HepG2 (cell line): ENCODE results near the gene CFL1. TPM values are rescaled to one million over a fixed set of nuclear protein-coding genes. Genes with fewer than 3 reads are reported as not detected.
A peak's percentile ranks its signal among the peaks of the same experiment; 100 is the strongest.

Experiments
- ATAC-seq: fragments of 200-7000 bp; cut with Tn5 transposase; 3 replicates; pipeline ENCODE4 v1.9.1; 2020; ENCODE audit warnings: mild to moderate bottlenecking, moderate library complexity
- BruUV-seq: library from RNA; stranded (reverse); fragments of 400-500 nt; replicated peaks from 2 replicates; lab custom pipeline; 2021; lab: Mats Ljungman, UMichigan
- CTCF ChIA-PET: fragments of 300-600 bp; formaldehyde crosslinking; extraction: SDS; loops from one replicate; lab custom pipeline; 2021; ENCODE audit warnings: low total read pairs, inconsistent platforms, low intra/inter-chr PET ratio; lab: Yijun Ruan, JAX
- POLR2A ChIA-PET: fragments of 350-600 bp; sonication (Branson Sonifier 250); formaldehyde crosslinking; loops from one replicate; lab custom pipeline; 2020; ENCODE audit warnings: antibody characterized with exemption, inconsistent platforms; lab: Yijun Ruan, JAX
- DNase-seq: peaks from one replicate; pipeline ENCODE4 v3.0.0-alpha.2; 2015; ENCODE audit warnings: low spot score
- FAIRE-seq: peaks from 3 replicates; lab custom pipeline; 2011; peaks lifted over from hg19 to GRCh38; lab: Jason Lieb, UNC
- H2AFZ ChIP-seq: one replicate; pipeline ENCODE4 v1.6.1; 2011; ENCODE audit warnings: low read length, inconsistent platforms
- H3K27ac ChIP-seq: fragments of 300-600 bp; 3 replicates; pipeline ENCODE4 v1.8.0; 2011; ENCODE audit warnings: mixed run types, mild to moderate bottlenecking, mixed read lengths, low read length, inconsistent platforms; ENCODE audit not compliant: insufficient read depth; ENCODE audit errors: extremely low read length
- H3K27me3 ChIP-seq, 2 experiments: fragments of 200-600 bp in 1 of 2; 2 replicates in 1 of 2; 3 replicates in 1 of 2; pipeline versions ENCODE4 v1.6.0 to v1.8.0; 2011; ENCODE audit warnings: low read length in 2 of 2, mild to moderate bottlenecking in 2 of 2, moderate library complexity in 2 of 2, inconsistent platforms in 1 of 2; ENCODE audit not compliant: insufficient read depth in 2 of 2, control insufficient read depth in 1 of 2
- H3K36me3 ChIP-seq, 2 experiments: fragments of 200-600 bp in 1 of 2; replicated peaks in 1 of 2; 2 replicates in 1 of 2; 3 replicates in 1 of 2; pipeline versions ENCODE4 v1.5.1 to v1.8.0; 2011; ENCODE audit warnings: low read length in 2 of 2, inconsistent platforms in 1 of 2; ENCODE audit not compliant: insufficient read depth in 2 of 2, control insufficient read depth in 1 of 2
- H3K4me1 ChIP-seq: 2 replicates; pipeline ENCODE4 v1.5.1; 2012; ENCODE audit warnings: low read length, inconsistent platforms; ENCODE audit not compliant: insufficient read depth
- H3K4me2 ChIP-seq: 2 replicates; pipeline ENCODE4 v1.6.0; 2011; ENCODE audit warnings: low read depth, low read length, inconsistent platforms
- H3K4me3 ChIP-seq, 3 experiments: fragments of 200-600 bp in 1 of 3; sonication (generic), shearing (Covaris generic) in 1 of 3; replicated peaks in 1 of 3; 2 replicates each; pipeline ENCODE4 v1.5.1; 2011 to 2016; ENCODE audit warnings: low read length in 3 of 3, inconsistent platforms in 2 of 3, low read depth in 2 of 3, mild to moderate bottlenecking in 2 of 3, control low read depth in 1 of 3, mixed read lengths in 1 of 3; ENCODE audit not compliant: insufficient read depth in 1 of 3
- H3K79me2 ChIP-seq: one replicate; pipeline ENCODE4 v1.6.1; 2011; ENCODE audit warnings: low read length, inconsistent platforms; ENCODE audit not compliant: insufficient read depth
- H3K9ac ChIP-seq: 2 replicates; pipeline ENCODE4 v1.6.0; 2011; ENCODE audit warnings: mild to moderate bottlenecking, low read depth, low read length, inconsistent platforms; ENCODE audit not compliant: insufficient read depth
- H3K9me3 ChIP-seq: 2 replicates; pipeline ENCODE4 v1.5.1; 2012; ENCODE audit warnings: mild to moderate bottlenecking, low read length
- H4K20me1 ChIP-seq: 2 replicates; pipeline ENCODE4 v1.6.0; 2011; ENCODE audit warnings: inconsistent platforms, mild to moderate bottlenecking, low read length, moderate library complexity; ENCODE audit not compliant: insufficient read depth
- AGO1 ChIP-seq: fragments of 200-400 bp; formaldehyde crosslinking; IDR thresholded peaks from 2 replicates; pipeline ENCODE4 v1.6.1; 2017; ENCODE audit warnings: mild to moderate bottlenecking, low read depth, low read length, moderate library complexity; ENCODE audit not compliant: poor library complexity, severe bottlenecking
- AGO2 ChIP-seq: fragments of 200-400 bp; formaldehyde crosslinking; optimal IDR thresholded peaks from 2 replicates; pipeline ENCODE3; 2017; ENCODE audit warnings: mild to moderate bottlenecking, low read depth, low read length, moderate library complexity
- CTCF ChIP-seq: sonication (generic); formaldehyde crosslinking; IDR thresholded peaks from 2 replicates; pipeline ENCODE4 v1.5.0; 2020; ENCODE audit warnings: mild to moderate bottlenecking, missing genetic modification reagents, moderate library complexity
- HMGA1 ChIP-seq: sonication (generic); formaldehyde crosslinking; conservative IDR thresholded peaks from 2 replicates; pipeline ENCODE4 v1.4.0; 2020; ENCODE audit warnings: missing genetic modification reagents
- NFKB2 ChIP-seq: sonication (generic); formaldehyde crosslinking; IDR thresholded peaks from 2 replicates; pipeline ENCODE4 v1.4.0; 2020; ENCODE audit warnings: missing genetic modification reagents, borderline replicate concordance
- NR2C2 ChIP-seq: sonication (generic); formaldehyde crosslinking; IDR thresholded peaks from 2 replicates; pipeline ENCODE4 v1.4.0; 2020; ENCODE audit warnings: missing genetic modification reagents, mild to moderate bottlenecking, moderate library complexity, borderline replicate concordance
- PAXIP1 ChIP-seq: sonication (generic); formaldehyde crosslinking; conservative IDR thresholded peaks from 2 replicates; pipeline ENCODE4 v1.4.0; 2020; ENCODE audit warnings: mild to moderate bottlenecking, missing genetic modification reagents, moderate library complexity
- TCF12 ChIP-seq, 2 experiments: fragments of 450-650 bp in 1 of 2; sonication (generic) in 1 of 2; formaldehyde crosslinking in 1 of 2; IDR thresholded peaks; 2 replicates each; pipeline versions ENCODE4 v1.6.1 to v1.8.0; 2017 to 2022; ENCODE audit warnings: antibody characterized with exemption in 1 of 2, mild to moderate bottlenecking in 1 of 2, missing genetic modification reagents in 1 of 2, moderate library complexity in 1 of 2
- U2AF2 ChIP-seq: fragments of 200-400 bp; formaldehyde crosslinking; IDR thresholded peaks from 2 replicates; pipeline ENCODE4 v1.6.1; 2017; ENCODE audit warnings: low read depth, mild to moderate bottlenecking, low read length
- ZBTB25 ChIP-seq: IDR thresholded peaks from 2 replicates; pipeline ENCODE4 v1.6.1; 2018; ENCODE audit warnings: missing genetic modification reagents
- ZBTB38 ChIP-seq: sonication (generic); formaldehyde crosslinking; IDR thresholded peaks from 2 replicates; pipeline ENCODE4 v1.5.1; 2020; ENCODE audit warnings: mild to moderate bottlenecking, missing genetic modification reagents
- ZNF235 ChIP-seq: sonication (generic); formaldehyde crosslinking; IDR thresholded peaks from 2 replicates; pipeline ENCODE4 v1.8.1; 2023; ENCODE audit warnings: mild to moderate bottlenecking, missing genetic modification reagents, borderline replicate concordance
- ZNF816 ChIP-seq: sonication (generic); formaldehyde crosslinking; IDR thresholded peaks from 2 replicates; pipeline ENCODE4 v1.8.0; 2022; ENCODE audit warnings: missing genetic modification reagents, mild to moderate bottlenecking, borderline replicate concordance
- WGBS: methylation state at CpG from one replicate; pipeline ENCODE4 v1.1.6; 2017; ENCODE audit warnings: low lambda C conversion rate; 5-methylcytosine and 5-hydroxymethylcytosine counted together
- in situ Hi-C: cut with HindIII; loops from 2 replicates; pipeline ENCODE4 v1.10.0; 2017; ENCODE audit warnings: low pct_unique_long_range_greater_than_20kb; ENCODE audit not compliant: extremely low pct_ligation_motif_present
- intact Hi-C: fragments of 100-400 bp; cut with micrococcal nuclease; formaldehyde crosslinking; loops from one replicate; pipeline ENCODE4 v1.10.0; 2022; ENCODE audit not compliant: unreplicated experiment
- polyA plus RNA-seq, 8 experiments: library from polyadenylated mRNA; depleted of rRNA in 3 of 8; stranded (reverse) in 7 of 8; unstranded in 1 of 8; fragments of >200 nt; fragmentation: Illumina TruSeq in 4 of 8; extraction: Trizol in 4 of 8; gene quantifications; 2 replicates each; pipeline versions ENCODE4 v1.2.1 to v1.2.3, GENCODE V29; 2011 to 2016; ENCODE audit warnings: low read depth in 4 of 8, missing spikeins in 1 of 8, mixed read lengths in 1 of 8; ENCODE audit not compliant: insufficient read depth in 1 of 8
- total RNA-seq, 5 experiments: library from RNA; depleted of rRNA; stranded (reverse); fragments of >200 nt; fragmentation: Illumina TruSeq; extraction: Trizol; gene quantifications; 2 replicates each; pipeline ENCODE4 v1.2.3, GENCODE V29; 2016; ENCODE audit warnings: low read depth in 1 of 5

Gene CFL1
- total and polyA plus RNA-seq, 2 of the 13 experiments (the other 11 are each of a cell fraction or from before 2014, with no cell fraction given): 379 to 383 TPM

- Histone ChIP-seq H3K4me1 (peaks cover 22% of the 10 kb centered on the region), H3K4me2 (peak overlapping the region; percentile 71), H3K9me3 (no peaks in the 10 kb centered on the region), H4K20me1 (no peaks in the 10 kb centered on the region), H3K4me3 (no peak overlapping the region; a peak in 1 of 6 replicates), H3K9ac (no peak overlapping the region), H3K27me3 (no peaks in the 10 kb centered on the region; a peak in 1 of 5 replicates), H3K79me2 (no peaks in the 10 kb centered on the region), H2AFZ (no peak overlapping the region), H3K36me3 (peaks cover 2 to 17% of the 10 kb centered on the region in 2 experiments; a peak in 4 of 5 replicates), H3K27ac (no peak overlapping the region)
- DNase-seq: no peak
- 88% methylated on average over 2 of the region's 11 CpGs for WGBS
- ChIA-PET CTCF (no interaction called here), POLR2A (interaction anchor here (1.0 to 8.9 kb wide), 4 partner anchors 11 to 20 kb away, joined by 3 to 81 read pairs (median 15); partner anchors contain the start of genes CCDC85B, CFL1, FIBP and MUS81)
- in situ Hi-C loops (no loop called here), intact Hi-C loops (no loop called here)
- FAIRE-seq: no peak
- BruUV-seq: no TSS peak
- peak; percentile 4 for ATAC-seq
- TF ChIP-seq ZNF235 (CRISPR knock-in tag): no peak
- TF ChIP-seq AGO2: peak; percentile 4
- 0 out of 2 replicates have a peak, but pooled peaks have one; percentile 12 for TF ChIP-seq NR2C2 (CRISPR knock-in tag)
- peak; percentile 60 for TF ChIP-seq AGO1
- no peak for TF ChIP-seq U2AF2
- TF ChIP-seq ZNF816 (CRISPR knock-in tag): no peak
- no peak for TF ChIP-seq HMGA1 (CRISPR knock-in tag)
- no peak for TF ChIP-seq CTCF (CRISPR knock-in tag)
- no peak for TF ChIP-seq ZBTB25 (CRISPR knock-in tag)
- TF ChIP-seq NFKB2 (CRISPR knock-in tag): no peak
- TF ChIP-seq ZBTB38 (CRISPR knock-in tag): 0 out of 2 replicates have a peak, but pooled peaks have one; percentile 13
- TF ChIP-seq TCF12 (IDR thresholded peaks at IDR 0.05): no peak
- TF ChIP-seq TCF12 (CRISPR knock-in tag; IDR thresholded peaks at IDR 0.05): no peak
- TF ChIP-seq PAXIP1: no peak
These were observed 12.3 kb upstream of the CFL1 start for GRCh38 chr11:65870307-65870658.
